Measurements from ENCODE around the gene CEP68. TPM values are rescaled to one million over a fixed set of nuclear protein-coding genes. Genes with fewer than 3 reads are reported as not detected.

Gene CEP68
- total RNA-seq, 1 experiment from 2014 or later, result 14.0 TPM

GRCh38 chr2:65067806-65068553 lies 11.8 kb downstream of the CEP68 start:
- Histone ChIP-seq H3K4me3 (ENCODE audit: low read depth, low read length) (no peak overlapping the region), H3K9me3 (no peaks in the 10 kb centered on the region), H3K4me1 (peaks cover 5% of the 10 kb centered on the region; the same call in 1 of the 2 replicates), H3K36me3 (ENCODE audit: control insufficient read depth, insufficient read depth, low read length) (peaks cover 5% of the 10 kb centered on the region), H3K27me3 (replicated peaks; ENCODE audit: control insufficient read depth, insufficient read depth, low read length) (no peaks in the 10 kb centered on the region)
- H3K36me3 Mint-ChIP-seq (ENCODE audit: insufficient read depth, unreplicated experiment), result peaks cover 49% of the 10 kb centered on the region
- no peak for TF ChIP-seq CTCF (IDR thresholded peaks at IDR 0.05; ENCODE audit: insufficient read depth in 1 of 2, low read depth in 1 of 2, low read length in 1 of 2, severe bottlenecking in 1 of 2, unreplicated experiment in 1 of 2)
- H3K4me1 Mint-ChIP-seq (ENCODE audit: low read depth, unreplicated experiment), result no peaks in the 10 kb centered on the region
- BruUV-seq (replicated peaks), result no TSS peak
- DNase-seq, result no peak
- no peaks in the 10 kb centered on the region for H3K27me3 Mint-ChIP-seq (ENCODE audit: insufficient read depth, unreplicated experiment)
- no peak overlapping the region for H3K4me3 Mint-ChIP-seq (ENCODE audit: unreplicated experiment)
- no peaks in the 10 kb centered on the region for H3K9me3 Mint-ChIP-seq (ENCODE audit: unreplicated experiment)
- POLR2A ChIA-PET, result no interaction called here
- intact Hi-C loops (cut with micrococcal nuclease; ENCODE audit: unreplicated experiment), result no loop called here
- H3K27ac Mint-ChIP-seq (ENCODE audit: unreplicated experiment), result no peak overlapping the region
- CTCF ChIA-PET, result interaction anchor here (1.0 to 1.2 kb wide), 2 partner anchors 12 to 119 kb away, joined by 3 read pairs; partner anchors contain the start of gene CEP68

- Mint-ChIP-seq H3K27ac (ENCODE audit: unreplicated experiment) (no peak overlapping the region), H3K4me1 (ENCODE audit: low read depth, unreplicated experiment) (no peaks in the 10 kb centered on the region), H3K9me3 (ENCODE audit: unreplicated experiment) (no peaks in the 10 kb centered on the region), H3K27me3 (ENCODE audit: insufficient read depth, unreplicated experiment) (no peaks in the 10 kb centered on the region), H3K4me3 (ENCODE audit: unreplicated experiment) (no peak overlapping the region), H3K36me3 (ENCODE audit: insufficient read depth, unreplicated experiment) (peaks cover 61% of the 10 kb centered on the region)
- CTCF ChIA-PET, result interaction anchor here (2.4 kb wide), 1 partner anchor 118 kb away, joined by 14 read pairs; no protein-coding TSS in a partner anchor
- intact Hi-C loops (cut with micrococcal nuclease; ENCODE audit: unreplicated experiment), result no loop called here
- no peaks in the 10 kb centered on the region for H3K9me3 ChIP-seq
- POLR2A ChIA-PET, result no interaction called here
- no TSS peak for BruUV-seq (replicated peaks)
- DNase-seq, result no peak
- peaks cover 5% of the 10 kb centered on the region; the same call in 1 of the 2 replicates for H3K4me1 ChIP-seq
- no peak for TF ChIP-seq CTCF (IDR thresholded peaks at IDR 0.05; ENCODE audit: insufficient read depth in 1 of 2, low read depth in 1 of 2, low read length in 1 of 2, severe bottlenecking in 1 of 2, unreplicated experiment in 1 of 2)
- peaks cover 5% of the 10 kb centered on the region for H3K36me3 ChIP-seq (ENCODE audit: control insufficient read depth, insufficient read depth, low read length)
- no peak overlapping the region for H3K4me3 ChIP-seq (ENCODE audit: low read depth, low read length)
- no peaks in the 10 kb centered on the region for H3K27me3 ChIP-seq (replicated peaks; ENCODE audit: control insufficient read depth, insufficient read depth, low read length)
These were observed 13.2 kb downstream of the CEP68 start for GRCh38 chr2:65069439-65069824.

- CTCF ChIA-PET, result interaction anchor here (2.4 kb wide), 1 partner anchor 117 kb away, joined by 14 read pairs; no protein-coding TSS in a partner anchor
- intact Hi-C loops (cut with micrococcal nuclease; ENCODE audit: unreplicated experiment), result no loop called here
- H3K36me3 Mint-ChIP-seq (ENCODE audit: insufficient read depth, unreplicated experiment), result peaks cover 58% of the 10 kb centered on the region
- no peaks in the 10 kb centered on the region for H3K9me3 Mint-ChIP-seq (ENCODE audit: unreplicated experiment)
- H3K27ac Mint-ChIP-seq (ENCODE audit: unreplicated experiment), result no peak overlapping the region
- Histone ChIP-seq H3K36me3 (ENCODE audit: control insufficient read depth, insufficient read depth, low read length) (peaks cover 5% of the 10 kb centered on the region), H3K4me1 (no peaks in the 10 kb centered on the region), H3K9me3 (no peaks in the 10 kb centered on the region), H3K27me3 (replicated peaks; ENCODE audit: control insufficient read depth, insufficient read depth, low read length) (no peaks in the 10 kb centered on the region), H3K4me3 (ENCODE audit: low read depth, low read length) (no peak overlapping the region)
- POLR2A ChIA-PET, result no interaction called here
- no peaks in the 10 kb centered on the region for H3K27me3 Mint-ChIP-seq (ENCODE audit: insufficient read depth, unreplicated experiment)
- no peak for DNase-seq
- H3K4me1 Mint-ChIP-seq (ENCODE audit: low read depth, unreplicated experiment), result no peaks in the 10 kb centered on the region
- no peak for TF ChIP-seq CTCF (IDR thresholded peaks at IDR 0.05; ENCODE audit: insufficient read depth in 1 of 2, low read depth in 1 of 2, low read length in 1 of 2, severe bottlenecking in 1 of 2, unreplicated experiment in 1 of 2)
- no peak overlapping the region for H3K4me3 Mint-ChIP-seq (ENCODE audit: unreplicated experiment)
- BruUV-seq (replicated peaks), result no TSS peak
These were observed 14.1 kb downstream of the CEP68 start for GRCh38 chr2:65070172-65070830.

All from Caco-2 (cell line).